Measurements from ENCODE around the gene ZNF780A. TPM values are rescaled to one million over a fixed set of nuclear protein-coding genes. Genes with fewer than 3 reads are reported as not detected.
"Not testable (repeated sequence)": the region's sequence is repeated elsewhere in the genome, so short reads cannot be mapped to it uniquely, and the experiment has no call there.

ZNF780A gene
- total RNA-seq, 6 donors from 2014 or later = 7.4 to 17.1 (median 13.6) TPM

GRCh38 chr19:40116075-40116474 lies 25.3 kb upstream of the ZNF780A start:
- Histone ChIP-seq H3K36me3 (no peaks in the 10 kb centered on the region), H3K4me3 (no peak overlapping the region), H3K27me3 (no peaks in the 10 kb centered on the region), H3K4me1 (no peaks in the 10 kb centered on the region), H3K9me3 (no peaks in the 10 kb centered on the region), H3K27ac (no peak overlapping the region)
- no peak for TF ChIP-seq POLR2AphosphoS5 (IDR thresholded peaks at IDR 0.05)
- TF ChIP-seq POLR2A (IDR thresholded peaks at IDR 0.05) = no peak
- no peak for TF ChIP-seq EP300 (IDR thresholded peaks at IDR 0.05)
- no peak for TF ChIP-seq CTCF (IDR thresholded peaks at IDR 0.05)
- ATAC-seq (ENCODE audit: low FRiP score in 2 of 2) (no peak), DNase-seq (no peak)

GRCh38 chr19:40114119-40114518 lies 23.4 kb upstream of the ZNF780A start:
- not testable (repeated sequence) for H3K9me3 ChIP-seq; H3K27ac ChIP-seq; H3K4me3 ChIP-seq; H3K36me3 ChIP-seq; ATAC-seq (ENCODE audit: low FRiP score in 2 of 2); H3K4me1 ChIP-seq; H3K27me3 ChIP-seq; DNase-seq
- WGBS, 2 donors = 95% methylated on average over 4 of the region's 6 CpGs; no CpG with 5 or more reads in 1 of the 2 donors

- H3K36me3 ChIP-seq; H3K4me3 ChIP-seq; DNase-seq; H3K4me1 ChIP-seq; H3K27me3 ChIP-seq; H3K9me3 ChIP-seq; H3K27ac ChIP-seq; ATAC-seq (ENCODE audit: low FRiP score in 2 of 2): not testable (repeated sequence)
- 61 to 67% methylated on average over 4 of the region's 4 CpGs for WGBS, 2 donors
Observed at GRCh38 chr19:40112271-40112670, 21.5 kb upstream of the ZNF780A start.

- H3K9me3 ChIP-seq = no peaks in the 10 kb centered on the region
- H3K27me3 ChIP-seq = no peaks in the 10 kb centered on the region
- H3K4me3 ChIP-seq = no peak overlapping the region
- H3K4me1 ChIP-seq = no peaks in the 10 kb centered on the region
- DNase-seq = no peak
- TF ChIP-seq EP300 (IDR thresholded peaks at IDR 0.05) (no peak), CTCF (IDR thresholded peaks at IDR 0.05) (no peak), POLR2AphosphoS5 (IDR thresholded peaks at IDR 0.05) (no peak), POLR2A (IDR thresholded peaks at IDR 0.05) (no peak)
- H3K27ac ChIP-seq = no peak overlapping the region
- 46 to 54% methylated on average over 2 of the region's 2 CpGs for WGBS, 2 donors
- H3K36me3 ChIP-seq = no peaks in the 10 kb centered on the region
- ATAC-seq (ENCODE audit: low FRiP score in 2 of 2) = no peak
Observed at GRCh38 chr19:40110570-40110969, 19.8 kb upstream of the ZNF780A start.

GRCh38 chr19:40104754-40105153 lies 14.0 kb upstream of the ZNF780A start:
- Histone ChIP-seq H3K4me3 (no peak overlapping the region), H3K27me3 (no peaks in the 10 kb centered on the region), H3K4me1 (no peaks in the 10 kb centered on the region), H3K36me3 (no peaks in the 10 kb centered on the region), H3K9me3 (no peaks in the 10 kb centered on the region), H3K27ac (no peak overlapping the region)
- ATAC-seq (ENCODE audit: low FRiP score in 2 of 2) (no peak), DNase-seq (no peak)
- TF ChIP-seq POLR2AphosphoS5 (IDR thresholded peaks at IDR 0.05) = no peak
- TF ChIP-seq EP300 (IDR thresholded peaks at IDR 0.05) = no peak
- TF ChIP-seq POLR2A (IDR thresholded peaks at IDR 0.05) = no peak
- TF ChIP-seq CTCF (IDR thresholded peaks at IDR 0.05) = no peak
- WGBS, 2 donors = 50 to 66% methylated on average over 1 of the region's 1 CpG

GRCh38 chr19:40103600-40103999 lies 12.9 kb upstream of the ZNF780A start:
- DNase-seq (no peak), ATAC-seq (ENCODE audit: low FRiP score in 2 of 2) (no peak)
- Histone ChIP-seq H3K27ac (no peak overlapping the region), H3K4me1 (no peaks in the 10 kb centered on the region), H3K9me3 (no peaks in the 10 kb centered on the region), H3K4me3 (no peak overlapping the region), H3K36me3 (no peaks in the 10 kb centered on the region), H3K27me3 (no peaks in the 10 kb centered on the region)
- 88 to 89% methylated on average over 4 of the region's 4 CpGs for WGBS, 2 donors
- TF ChIP-seq POLR2AphosphoS5 (IDR thresholded peaks at IDR 0.05) (no peak), CTCF (IDR thresholded peaks at IDR 0.05) (no peak), EP300 (IDR thresholded peaks at IDR 0.05) (no peak), POLR2A (IDR thresholded peaks at IDR 0.05) (no peak)

All from upper lobe of left lung (tissue), 6 donors.